H9 (cell line): ENCODE data around the gene KLRC2. TPM values are rescaled to one million over a fixed set of nuclear protein-coding genes. Genes with fewer than 3 reads are reported as not detected.
"Not testable (repeated sequence)": the region's sequence is repeated elsewhere in the genome, so short reads cannot be mapped to it uniquely, and the experiment has no call there.

ENCODE experiments used
- DNase-seq: peaks from one replicate; pipeline ENCODE4 v3.0.0-alpha.2; 2017
- H2AFZ ChIP-seq: one replicate; pipeline ENCODE4 v1.6.1; 2013; ENCODE audit warnings: mild to moderate bottlenecking, low read length, control low read depth, moderate library complexity
- H2AK5ac ChIP-seq: 2 replicates; pipeline ENCODE4 v1.6.1; 2013; ENCODE audit warnings: low read length, control low read depth, mixed read lengths; ENCODE audit not compliant: insufficient read length
- H2BK120ac ChIP-seq: one replicate; pipeline ENCODE4 v1.6.1; 2013; ENCODE audit warnings: low read depth, mild to moderate bottlenecking, low read length, control low read depth, inconsistent platforms; ENCODE audit not compliant: poor library complexity, severe bottlenecking
- H2BK12ac ChIP-seq: 2 replicates; pipeline ENCODE4 v1.6.1; 2013; ENCODE audit warnings: low read length, control low read depth, mixed read lengths, low read depth; ENCODE audit not compliant: insufficient read length
- H2BK15ac ChIP-seq: 2 replicates; pipeline ENCODE4 v1.6.1; 2013; ENCODE audit warnings: low read depth, low read length, control low read depth
- H2BK20ac ChIP-seq: one replicate; pipeline ENCODE4 v1.6.1; 2013; ENCODE audit warnings: low read depth, mild to moderate bottlenecking, low read length, control low read depth, inconsistent platforms; ENCODE audit not compliant: poor library complexity, severe bottlenecking
- H2BK5ac ChIP-seq: 2 replicates; pipeline ENCODE4 v1.6.1; 2013; ENCODE audit warnings: low read length, control low read depth, mixed read lengths; ENCODE audit not compliant: insufficient read length
- H3K14ac ChIP-seq: 2 replicates; pipeline ENCODE4 v1.6.1; 2013; ENCODE audit warnings: low read length, control low read depth; ENCODE audit not compliant: insufficient read depth
- H3K18ac ChIP-seq: 2 replicates; pipeline ENCODE4 v1.6.1; 2013; ENCODE audit warnings: low read depth, mild to moderate bottlenecking, mixed read lengths, low read length, control low read depth; ENCODE audit not compliant: insufficient read length
- H3K23ac ChIP-seq: 2 replicates; pipeline ENCODE4 v1.6.1; 2013; ENCODE audit warnings: low read length, control low read depth, mixed read lengths, low read depth; ENCODE audit not compliant: insufficient read length
- H3K23me2 ChIP-seq: 2 replicates; pipeline ENCODE4 v1.6.1; 2013; ENCODE audit warnings: low read depth, mild to moderate bottlenecking, mixed read lengths, low read length, control low read depth; ENCODE audit not compliant: insufficient read length, poor library complexity, severe bottlenecking
- H3K27ac ChIP-seq: 2 replicates; pipeline ENCODE4 v1.5.1; 2013; ENCODE audit warnings: low read length, control low read depth, mixed read lengths, low read depth; ENCODE audit not compliant: insufficient read length
- H3K27me3 ChIP-seq: 2 replicates; pipeline ENCODE4 v1.6.1; 2013; ENCODE audit warnings: low read length, control low read depth, inconsistent platforms; ENCODE audit not compliant: insufficient read depth
- H3K4ac ChIP-seq: 2 replicates; pipeline ENCODE4 v1.6.1; 2013; ENCODE audit warnings: low read depth, mild to moderate bottlenecking, control low read depth, inconsistent platforms, low read length, moderate library complexity
- H3K4me1 ChIP-seq: 2 replicates; pipeline ENCODE4 v1.6.1; 2013; ENCODE audit warnings: low read length, control low read depth, inconsistent platforms; ENCODE audit not compliant: insufficient read depth
- H3K4me2 ChIP-seq: 2 replicates; pipeline ENCODE4 v1.6.1; 2013; ENCODE audit warnings: low read length, control low read depth, mixed read lengths; ENCODE audit not compliant: insufficient read length, insufficient read depth
- H3K56ac ChIP-seq: 2 replicates; pipeline ENCODE4 v1.6.1; 2013; ENCODE audit warnings: low read depth, mild to moderate bottlenecking, mixed read lengths, low read length, control low read depth; ENCODE audit not compliant: insufficient read length
- H3K79me1 ChIP-seq: 2 replicates; pipeline ENCODE4 v1.6.1; 2013; ENCODE audit warnings: low read depth, mild to moderate bottlenecking, moderate library complexity, low read length, control low read depth, inconsistent platforms; ENCODE audit not compliant: insufficient read depth, poor library complexity, severe bottlenecking
- H3K79me2 ChIP-seq: 2 replicates; pipeline ENCODE4 v1.6.1; 2013; ENCODE audit warnings: low read length, control low read depth, inconsistent platforms; ENCODE audit not compliant: insufficient read depth
- H3K9ac ChIP-seq: 2 replicates; pipeline ENCODE4 v1.6.1; 2013; ENCODE audit warnings: low read length, control low read depth, mixed read lengths; ENCODE audit not compliant: insufficient read length; ENCODE audit errors: extremely low read depth
- H3K9me3 ChIP-seq: one replicate; pipeline ENCODE4 v1.6.1; 2013; ENCODE audit warnings: low read depth, low read length, inconsistent platforms; ENCODE audit not compliant: control insufficient read depth
- H3T11ph ChIP-seq: one replicate; pipeline ENCODE4 v1.6.1; 2013; ENCODE audit warnings: mild to moderate bottlenecking, low read length, control low read depth, inconsistent platforms
- H4K20me1 ChIP-seq: one replicate; pipeline ENCODE4 v1.6.1; 2013; ENCODE audit not compliant: control insufficient read depth, insufficient read length, insufficient read depth
- H4K5ac ChIP-seq: 2 replicates; pipeline ENCODE4 v1.6.1; 2013; ENCODE audit warnings: low read depth, mild to moderate bottlenecking, mixed read lengths, low read length, control low read depth; ENCODE audit not compliant: insufficient read length
- H4K8ac ChIP-seq: replicated peaks from 2 replicates; pipeline ENCODE4 v1.6.1; 2013; ENCODE audit warnings: low read length, control low read depth, mixed read lengths, low read depth; ENCODE audit not compliant: insufficient read length
- H4K91ac ChIP-seq: 2 replicates; pipeline ENCODE4 v1.6.1; 2013; ENCODE audit warnings: low read depth, mild to moderate bottlenecking, moderate library complexity, mixed read lengths, low read length, control low read depth; ENCODE audit not compliant: insufficient read length
- H3K27ac Mint-ChIP-seq, 3 experiments: 2 replicates in 2 of 3; 3 replicates in 1 of 3; pipeline ENCODE4 v1.8.0; 2020 to 2021; ENCODE audit warnings: mixed read lengths in 3 of 3, mild to moderate bottlenecking in 1 of 3, moderate library complexity in 1 of 3
- H3K27me3 Mint-ChIP-seq: 2 replicates; pipeline ENCODE4 v1.8.0; 2021; ENCODE audit warnings: low read depth, mild to moderate bottlenecking, moderate library complexity, mixed read lengths
- H3K36me3 Mint-ChIP-seq, 3 experiments: 2 replicates in 2 of 3; 3 replicates in 1 of 3; pipeline ENCODE4 v1.8.0; 2020 to 2021; ENCODE audit warnings: low read depth in 3 of 3, mixed read lengths in 3 of 3; ENCODE audit not compliant: insufficient read depth in 1 of 3
- H3K4me1 Mint-ChIP-seq, 2 experiments: 2 replicates each; pipeline ENCODE4 v1.8.0; 2020; ENCODE audit warnings: mixed read lengths in 2 of 2
- H3K4me3 Mint-ChIP-seq, 2 experiments: 2 replicates in 1 of 2; 3 replicates in 1 of 2; pipeline ENCODE4 v1.8.0; 2020 to 2021; ENCODE audit warnings: mild to moderate bottlenecking in 2 of 2, mixed read lengths in 2 of 2, moderate library complexity in 1 of 2
- H3K9me3 Mint-ChIP-seq, 2 experiments: 2 replicates in 1 of 2; 3 replicates in 1 of 2; pipeline ENCODE4 v1.8.0; 2020; ENCODE audit warnings: mild to moderate bottlenecking in 2 of 2, mixed read lengths in 2 of 2, moderate library complexity in 1 of 2
- WGBS: extraction: QIAGEN DNeasy Blood & Tissue Kit; methylation state at CpG from one replicate; pipeline ENCODE4 v1.1.7; 2013; ENCODE audit warnings: missing lambda C conversion rate, low lambda C conversion rate, mixed read lengths; ENCODE audit not compliant: insufficient read length; ENCODE audit errors: extremely low coverage; 5-methylcytosine and 5-hydroxymethylcytosine counted together
- total RNA-seq: library from RNA; stranded (reverse); gene quantifications from 2 replicates; pipeline ENCODE4 v1.2.1, GENCODE V29; 2021
- TF ChIP-seq, protein P1 (sequence below): fragments of 200-600 bp; sonication (generic); conservative IDR thresholded peaks from 3 replicates; pipeline ENCODE4 v1.8.0; 2021; ENCODE audit warnings: antibody characterized with exemption, mild to moderate bottlenecking

KLRC2 gene
- total RNA-seq, 1 experiment from 2014 or later: not detected

DNA sequence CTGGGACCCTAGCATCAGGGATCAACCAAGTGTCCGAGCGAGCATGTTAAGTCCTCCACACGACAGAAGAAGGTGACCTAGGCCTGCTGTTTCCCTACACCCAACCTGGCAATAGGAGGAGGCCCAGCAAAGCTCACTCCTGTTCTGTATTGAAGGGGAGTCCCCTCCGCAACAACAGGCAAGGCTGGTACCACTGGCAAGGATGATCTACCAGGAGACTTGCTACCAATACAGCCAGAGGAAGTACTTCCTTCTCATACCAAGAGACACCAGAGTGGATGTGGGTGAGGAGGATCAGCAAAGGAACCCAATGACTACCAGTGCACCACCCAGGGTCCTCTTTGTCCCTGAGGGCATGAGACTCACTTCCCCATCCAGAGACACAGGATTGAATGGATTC, 12.4 kb upstream of the KLRC2 start:
- Histone ChIP-seq H3K56ac (no peak overlapping the region), H3K79me2 (no peaks in the 10 kb centered on the region), H2BK120ac (no peak overlapping the region), H2AK5ac (no peak overlapping the region), H2BK5ac (no peak overlapping the region), H4K91ac (no peak overlapping the region), H3K4me2 (no peak overlapping the region), H4K20me1 (no peaks in the 10 kb centered on the region), H2BK15ac (no peak overlapping the region), H2BK20ac (no peak overlapping the region), H3K9ac (no peak overlapping the region), H3K4me1 (no peaks in the 10 kb centered on the region), H4K5ac (no peak overlapping the region), H3K9me3 (no peaks in the 10 kb centered on the region), H2BK12ac (no peak overlapping the region), H3K79me1 (no peaks in the 10 kb centered on the region), H3T11ph (no peak overlapping the region), H3K4ac (no peak overlapping the region), H3K14ac (no peak overlapping the region), H4K8ac (no peak overlapping the region), H3K23me2 (no peaks in the 10 kb centered on the region), H3K23ac (no peak overlapping the region), H2AFZ (no peak overlapping the region), H3K27me3 (no peaks in the 10 kb centered on the region), H3K27ac (no peak overlapping the region), H3K18ac (no peak overlapping the region)
- Mint-ChIP-seq H3K36me3 (no peaks in the 10 kb centered on the region), H3K4me3 (no peak overlapping the region), H3K27ac (no peak overlapping the region), H3K27me3 (no peaks in the 10 kb centered on the region), H3K9me3 (no peaks in the 10 kb centered on the region), H3K4me1 (no peaks in the 10 kb centered on the region)
- TF ChIP-seq, protein P1, sequence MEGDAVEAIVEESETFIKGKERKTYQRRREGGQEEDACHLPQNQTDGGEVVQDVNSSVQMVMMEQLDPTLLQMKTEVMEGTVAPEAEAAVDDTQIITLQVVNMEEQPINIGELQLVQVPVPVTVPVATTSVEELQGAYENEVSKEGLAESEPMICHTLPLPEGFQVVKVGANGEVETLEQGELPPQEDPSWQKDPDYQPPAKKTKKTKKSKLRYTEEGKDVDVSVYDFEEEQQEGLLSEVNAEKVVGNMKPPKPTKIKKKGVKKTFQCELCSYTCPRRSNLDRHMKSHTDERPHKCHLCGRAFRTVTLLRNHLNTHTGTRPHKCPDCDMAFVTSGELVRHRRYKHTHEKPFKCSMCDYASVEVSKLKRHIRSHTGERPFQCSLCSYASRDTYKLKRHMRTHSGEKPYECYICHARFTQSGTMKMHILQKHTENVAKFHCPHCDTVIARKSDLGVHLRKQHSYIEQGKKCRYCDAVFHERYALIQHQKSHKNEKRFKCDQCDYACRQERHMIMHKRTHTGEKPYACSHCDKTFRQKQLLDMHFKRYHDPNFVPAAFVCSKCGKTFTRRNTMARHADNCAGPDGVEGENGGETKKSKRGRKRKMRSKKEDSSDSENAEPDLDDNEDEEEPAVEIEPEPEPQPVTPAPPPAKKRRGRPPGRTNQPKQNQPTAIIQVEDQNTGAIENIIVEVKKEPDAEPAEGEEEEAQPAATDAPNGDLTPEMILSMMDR: no peak
- DNase-seq: no peak
- WGBS: no CpG with 5 or more reads among the region's 4 CpGs

- H3K23me2 ChIP-seq: not testable (repeated sequence)
- WGBS: no CpG with 5 or more reads among the region's 5 CpGs
These were observed 10.2 kb upstream of the KLRC2 start for GRCh38 chr12:10446052-10446451.

More at GRCh38 chr12:10446052-10446451, 10.2 kb upstream of the KLRC2 start:
- H3K4me1 ChIP-seq, H3K9ac ChIP-seq, H3K56ac ChIP-seq, H3K27ac ChIP-seq, H3K27ac Mint-ChIP-seq, H2BK15ac ChIP-seq, H3K79me2 ChIP-seq, H2BK12ac ChIP-seq, H3K4ac ChIP-seq, H3K23ac ChIP-seq, H4K5ac ChIP-seq, H3K4me3 Mint-ChIP-seq, H3K9me3 ChIP-seq, H2BK120ac ChIP-seq, H3K4me2 ChIP-seq, H2BK5ac ChIP-seq, H4K8ac ChIP-seq, H3K9me3 Mint-ChIP-seq, H3K79me1 ChIP-seq, H3K27me3 Mint-ChIP-seq, H4K20me1 ChIP-seq, H3K4me1 Mint-ChIP-seq, H3K14ac ChIP-seq, H3K36me3 Mint-ChIP-seq, H3K18ac ChIP-seq, H4K91ac ChIP-seq, DNase-seq, H3T11ph ChIP-seq, H2AK5ac ChIP-seq, H2BK20ac ChIP-seq, H2AFZ ChIP-seq, H3K27me3 ChIP-seq: not testable (repeated sequence)
